Parathyroid adenoma (tissue), 2 donors: ENCODE data around the gene ARAP1.

Experiments
- H2AFZ ChIP-seq: fragments of 300-600 bp; sonication (generic); one replicate; pipeline ENCODE4 v1.7.0; 2017; ENCODE audit warnings: antibody characterized with exemption, mild to moderate bottlenecking
- H3K27ac ChIP-seq: fragments of 300-600 bp; sonication (generic); one replicate; pipeline ENCODE4 v1.7.0; 2017
- H3K27me3 ChIP-seq: fragments of 300-600 bp; sonication (generic); one replicate; pipeline ENCODE4 v1.7.0; 2017; ENCODE audit warnings: low read length; ENCODE audit not compliant: control insufficient read depth, insufficient read depth
- H3K36me3 ChIP-seq: fragments of 300-600 bp; sonication (generic); one replicate; pipeline ENCODE4 v1.7.0; 2017; ENCODE audit warnings: low read length; ENCODE audit not compliant: control insufficient read depth, insufficient read depth
- H3K4me1 ChIP-seq: fragments of 300-600 bp; sonication (generic); one replicate; pipeline ENCODE4 v1.7.0; 2017; ENCODE audit warnings: control low read depth
- H3K4me2 ChIP-seq: fragments of 300-600 bp; sonication (generic); one replicate; pipeline ENCODE4 v1.7.0; 2017; ENCODE audit warnings: low read length
- H3K4me3 ChIP-seq: fragments of 300-600 bp; sonication (generic); one replicate; pipeline ENCODE4 v1.7.0; 2017; ENCODE audit warnings: low read depth, low read length
- H3K79me2 ChIP-seq: fragments of 300-600 bp; sonication (generic); one replicate; pipeline ENCODE4 v1.7.0; 2017; ENCODE audit warnings: control low read depth
- H3K9ac ChIP-seq: fragments of 300-600 bp; sonication (generic); one replicate; pipeline ENCODE4 v1.7.0; 2017; ENCODE audit warnings: mild to moderate bottlenecking
- H3K9me3 ChIP-seq: fragments of 300-600 bp; sonication (generic); one replicate; pipeline ENCODE4 v1.7.0; 2017; ENCODE audit warnings: low read length; ENCODE audit not compliant: control insufficient read depth
- CTCF ChIP-seq: fragments of 300-600 bp; sonication (generic); IDR thresholded peaks from one replicate; pipeline ENCODE4 v1.7.0; 2017; ENCODE audit warnings: antibody characterized with exemption, mild to moderate bottlenecking
- donor health status: primary hyperparathyroidism.

ARAP1 gene

DNA sequence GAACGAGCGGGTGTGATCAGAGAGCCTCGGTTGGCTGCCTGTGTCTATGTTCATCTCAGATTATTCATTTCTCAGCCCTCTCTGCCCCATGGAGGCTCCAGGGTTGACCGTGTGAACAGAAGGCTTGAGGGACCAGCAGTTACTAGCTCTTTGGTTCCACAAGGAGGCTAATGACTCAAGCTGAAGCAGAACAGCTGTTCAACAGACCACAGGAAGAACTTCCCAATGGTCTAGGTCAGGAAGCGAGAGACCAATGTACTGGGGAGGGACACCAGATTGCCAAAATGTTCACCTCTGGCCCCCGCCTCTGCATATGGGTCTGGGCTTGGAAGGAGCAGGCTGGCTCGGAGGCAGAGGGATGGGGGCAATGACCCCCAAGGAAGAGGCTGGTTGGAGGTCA is 63.3 kb downstream of the ARAP1 start:
- TF ChIP-seq CTCF, result no peak
- Histone ChIP-seq H3K4me3 (no peak overlapping the region), H2AFZ (no peak overlapping the region), H3K27ac (no peak overlapping the region), H3K79me2 (no peaks in the 10 kb centered on the region), H3K9me3 (no peaks in the 10 kb centered on the region), H3K4me1 (no peaks in the 10 kb centered on the region), H3K27me3 (no peaks in the 10 kb centered on the region), H3K4me2 (no peak overlapping the region), H3K36me3 (no peaks in the 10 kb centered on the region), H3K9ac (no peak overlapping the region)

GRCh38 chr11:72688486-72688885 is 63.7 kb downstream of the ARAP1 start:
- no peaks in the 10 kb centered on the region for H3K9me3 ChIP-seq
- no peak overlapping the region for H3K4me2 ChIP-seq
- TF ChIP-seq CTCF, result no peak
- no peak overlapping the region for H3K9ac ChIP-seq
- H3K4me1 ChIP-seq, result no peaks in the 10 kb centered on the region
- no peak overlapping the region for H2AFZ ChIP-seq
- H3K4me3 ChIP-seq, result no peak overlapping the region
- H3K36me3 ChIP-seq, result no peaks in the 10 kb centered on the region
- no peaks in the 10 kb centered on the region for H3K79me2 ChIP-seq
- no peak overlapping the region for H3K27ac ChIP-seq
- no peaks in the 10 kb centered on the region for H3K27me3 ChIP-seq

DNA sequence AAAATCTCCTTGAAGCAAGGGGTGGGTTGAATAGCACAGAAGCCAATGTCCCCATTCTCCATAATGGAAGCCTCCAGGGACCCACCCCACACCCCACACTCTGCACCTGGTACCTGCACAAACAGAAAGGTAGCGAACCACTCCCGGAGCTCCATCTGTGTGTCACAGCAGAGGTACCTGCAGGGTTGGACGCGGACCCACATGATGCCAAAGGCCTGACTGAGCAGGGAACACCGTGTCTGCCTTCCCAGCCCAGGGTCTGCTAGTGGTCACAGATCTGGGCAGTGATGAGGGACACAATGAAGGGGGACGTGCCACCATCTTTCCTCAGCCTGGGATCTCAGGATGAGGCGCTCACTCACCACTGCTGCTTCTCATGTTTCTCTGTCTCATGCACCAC is 64.9 kb downstream of the ARAP1 start:
- H3K79me2 ChIP-seq, result no peaks in the 10 kb centered on the region
- H3K27me3 ChIP-seq, result no peaks in the 10 kb centered on the region
- no peaks in the 10 kb centered on the region for H3K36me3 ChIP-seq
- no peak overlapping the region for H3K9ac ChIP-seq
- no peaks in the 10 kb centered on the region for H3K4me1 ChIP-seq
- no peak overlapping the region for H2AFZ ChIP-seq
- H3K4me2 ChIP-seq, result no peak overlapping the region
- H3K4me3 ChIP-seq, result no peak overlapping the region
- H3K9me3 ChIP-seq, result no peaks in the 10 kb centered on the region
- TF ChIP-seq CTCF, result no peak
- no peak overlapping the region for H3K27ac ChIP-seq

- Histone ChIP-seq H3K36me3 (no peaks in the 10 kb centered on the region), H3K4me2 (no peak overlapping the region), H3K79me2 (no peaks in the 10 kb centered on the region), H3K4me1 (no peaks in the 10 kb centered on the region), H3K27ac (no peak overlapping the region), H3K27me3 (no peaks in the 10 kb centered on the region), H3K9me3 (no peaks in the 10 kb centered on the region), H3K4me3 (no peak overlapping the region), H2AFZ (no peak overlapping the region), H3K9ac (no peak overlapping the region)
- no peak for TF ChIP-seq CTCF
Observed at GRCh38 chr11:72686639-72687220, 65.5 kb downstream of the ARAP1 start.
